ENCODE measurements around the gene AOC1.
A peak's percentile ranks its signal among the peaks of the same experiment; 100 is the strongest.
"Not testable (repeated sequence)": the region's sequence is repeated elsewhere in the genome, so short reads cannot be mapped to it uniquely, and the experiment has no call there.

AOC1 gene

DNA sequence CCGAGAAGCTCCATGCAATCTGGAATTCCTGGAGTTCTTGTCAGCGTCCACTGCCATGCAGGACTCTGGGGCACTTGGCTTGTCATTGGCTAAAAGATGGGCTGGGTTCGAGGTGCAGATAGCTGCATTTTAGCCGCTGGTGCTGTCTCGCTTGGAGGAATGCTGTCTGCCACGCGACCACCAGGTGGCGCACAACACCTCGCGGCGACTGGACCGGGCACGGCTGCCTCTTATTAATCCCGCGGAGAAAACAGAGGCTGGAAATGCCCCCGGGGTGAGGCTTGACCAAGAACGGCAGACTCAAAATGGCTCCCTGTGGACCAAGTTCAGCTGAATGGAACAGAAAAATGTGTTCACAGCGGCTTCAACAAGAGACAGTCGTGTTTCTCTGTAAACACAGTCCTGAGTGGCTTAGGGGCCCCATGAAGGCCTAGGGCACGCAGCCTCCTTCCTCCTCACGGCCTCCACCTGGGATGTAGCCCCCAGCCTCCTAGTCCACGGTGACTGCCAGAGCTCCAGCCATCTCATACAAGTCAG lies 46.2 kb downstream of the AOC1 start:
- DNase-seq = peak; percentile 65

DNA sequence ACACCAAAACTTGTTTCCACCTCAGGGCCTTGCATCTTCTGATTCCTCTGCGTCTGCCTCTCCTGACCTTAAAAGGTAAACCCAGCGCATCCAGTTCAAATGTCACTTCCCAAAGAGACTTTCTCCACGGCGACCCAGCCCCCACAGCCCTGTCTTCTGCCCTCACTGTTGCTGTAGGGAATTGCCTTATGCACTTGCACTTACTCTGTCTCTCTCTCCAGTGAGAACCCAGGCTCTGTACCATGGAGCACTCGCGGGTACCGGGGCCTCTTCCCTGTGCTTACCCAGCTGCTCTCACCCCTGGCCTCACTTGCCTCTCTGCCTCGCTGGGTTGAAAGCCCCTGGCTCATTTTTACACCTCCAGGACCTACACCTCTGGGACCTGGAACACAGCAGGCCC lies 48.4 kb downstream of the AOC1 start:
- DNase-seq = no peak

DNA sequence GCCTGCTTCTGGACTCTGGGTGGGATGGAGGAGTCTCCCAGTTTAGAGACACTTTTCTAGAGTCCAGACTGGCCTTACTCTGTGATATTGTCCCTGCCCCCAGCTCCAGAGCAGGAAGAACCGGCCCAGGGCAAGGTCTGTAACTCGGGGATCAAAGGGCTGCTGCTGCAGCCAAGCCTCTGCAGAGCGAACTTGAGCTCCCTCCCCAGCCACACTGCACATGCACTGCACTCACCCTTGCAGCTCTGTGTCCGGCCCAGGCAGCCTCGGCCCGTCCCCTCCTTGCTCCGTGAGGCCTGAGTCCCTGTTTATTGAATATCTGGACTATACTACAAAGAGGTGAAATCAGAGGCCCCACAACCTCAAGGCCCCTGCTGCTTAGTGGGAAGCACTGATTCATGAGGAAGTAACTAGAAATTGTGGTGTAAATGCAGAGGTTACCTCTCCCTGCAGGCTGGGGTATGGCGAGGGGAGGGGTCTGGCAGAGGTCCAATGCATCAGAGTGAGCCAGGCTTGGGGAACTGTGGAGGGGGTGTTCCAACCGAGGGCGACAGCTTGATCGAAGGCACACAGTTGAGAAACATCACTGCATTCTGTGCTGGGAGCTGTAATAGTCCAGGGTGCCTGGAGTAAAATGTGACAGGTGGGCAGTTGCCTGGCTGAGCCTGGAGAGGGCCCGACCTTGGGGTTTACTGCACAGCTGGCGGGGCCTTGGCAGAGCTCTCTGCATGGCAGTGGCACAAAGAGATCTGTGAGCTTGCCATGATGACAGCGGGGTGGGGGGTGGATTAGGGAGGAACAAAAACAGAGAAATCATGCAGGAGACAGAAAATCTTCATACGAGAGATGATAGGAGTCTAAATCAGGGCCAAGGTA lies 49.1 kb downstream of the AOC1 start:
- DNase-seq = no peak

DNA sequence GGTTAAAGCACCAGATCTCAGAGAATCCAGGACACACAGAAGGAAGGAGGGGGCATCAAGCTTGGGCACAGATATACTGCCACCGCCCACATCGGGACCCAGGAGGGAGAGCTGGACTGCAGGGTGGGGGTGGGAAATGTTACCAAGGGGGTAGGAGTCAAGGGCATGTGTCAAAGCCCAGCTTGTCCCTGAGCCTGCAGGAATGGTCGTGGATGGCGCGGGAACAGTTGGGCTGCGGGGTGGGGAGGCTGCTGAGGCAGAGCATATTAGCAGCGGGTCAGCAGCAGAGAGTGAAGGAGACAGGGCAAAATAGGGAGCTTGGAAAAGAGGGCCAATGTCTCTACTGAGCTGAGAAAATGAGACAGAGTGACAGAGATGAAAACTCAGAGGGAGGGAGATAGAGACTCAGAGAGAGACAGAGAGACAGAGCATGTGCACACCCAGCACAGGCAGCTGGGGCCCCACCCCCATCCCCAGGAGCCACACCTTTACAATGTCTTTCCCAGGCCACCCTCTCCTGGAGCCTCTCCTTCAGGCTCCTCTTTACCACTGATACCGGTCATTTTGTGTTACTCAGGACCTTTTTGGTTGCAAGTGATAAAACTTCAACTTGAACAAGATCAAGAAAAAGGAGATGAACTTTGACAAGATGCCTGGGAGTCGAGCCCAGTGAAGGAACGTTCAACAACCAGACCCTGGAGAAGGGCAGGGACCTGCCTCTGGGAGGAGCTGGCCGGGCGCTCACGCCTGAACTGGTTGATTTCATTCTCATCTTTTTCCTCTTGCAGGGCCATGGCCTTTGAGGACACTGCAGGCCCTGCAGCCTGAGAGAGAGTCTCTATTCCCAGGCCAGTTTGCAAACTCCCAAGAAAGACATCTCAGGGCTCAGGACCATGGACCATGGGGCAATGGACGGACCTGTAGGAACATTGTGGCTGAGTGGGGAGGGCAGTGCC lies 50.0 kb downstream of the AOC1 start:
- no peak for DNase-seq

DNA sequence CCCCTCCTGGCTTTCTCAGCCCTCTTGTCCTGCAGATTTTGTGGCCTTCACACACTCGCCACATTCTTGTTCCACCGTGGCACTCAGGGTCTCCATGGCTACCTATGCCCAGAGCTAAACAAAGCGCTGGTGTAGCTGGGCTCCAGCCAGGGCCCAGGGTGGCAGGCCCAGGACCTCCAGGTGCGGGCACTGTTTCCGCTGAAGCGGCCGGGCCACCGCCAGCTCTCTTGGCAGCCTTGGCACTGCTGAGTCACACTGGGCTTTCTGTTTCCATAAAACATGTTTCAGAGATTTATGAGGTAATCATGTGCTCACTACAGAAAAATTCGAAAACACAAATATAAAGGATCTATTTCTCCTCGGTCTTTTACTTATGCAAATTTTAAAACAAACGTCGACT lies 51.3 kb downstream of the AOC1 start:
- no peak for DNase-seq

DNA sequence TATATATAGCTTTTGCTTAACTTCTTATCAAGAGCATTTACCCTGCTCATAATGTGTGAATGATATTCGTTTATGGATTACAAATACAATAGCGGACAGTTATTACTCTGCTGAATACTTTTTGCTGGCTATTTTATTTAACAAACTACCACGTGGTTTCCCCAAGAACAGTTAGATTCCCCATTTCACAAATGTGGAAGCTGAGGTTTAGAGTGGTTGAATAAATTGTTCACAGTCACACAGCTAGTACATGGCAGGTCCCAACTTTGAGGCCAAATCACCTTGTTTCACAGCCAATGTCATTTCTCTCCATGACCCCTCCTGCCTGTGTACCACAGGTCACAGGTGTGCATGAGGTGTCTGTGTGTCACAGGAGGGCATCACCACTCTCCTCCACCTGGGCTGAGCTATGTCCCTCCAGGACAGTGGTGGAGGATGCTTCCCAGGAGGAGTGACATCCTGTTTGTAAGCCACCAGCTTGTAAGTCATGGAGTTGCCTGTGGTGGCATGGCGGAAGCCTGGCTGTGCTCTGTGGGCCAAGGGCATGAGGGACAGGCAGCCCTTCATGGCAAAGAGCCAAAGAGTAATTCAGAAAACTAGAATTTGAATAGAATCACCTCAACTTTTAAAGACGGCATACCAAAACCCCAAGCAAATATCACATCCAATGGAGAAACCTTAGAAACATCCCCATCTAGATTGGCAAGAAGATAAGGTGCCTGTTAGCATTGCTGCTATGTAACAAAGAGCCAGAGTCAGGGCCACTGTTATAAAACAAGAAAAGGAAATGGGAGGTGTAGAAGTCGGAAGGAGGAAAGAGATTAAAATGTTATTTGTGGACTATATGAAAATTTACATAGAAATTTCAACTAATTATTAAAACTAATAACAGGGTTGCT lies 51.9 kb downstream of the AOC1 start:
- DNase-seq = no peak

DNA sequence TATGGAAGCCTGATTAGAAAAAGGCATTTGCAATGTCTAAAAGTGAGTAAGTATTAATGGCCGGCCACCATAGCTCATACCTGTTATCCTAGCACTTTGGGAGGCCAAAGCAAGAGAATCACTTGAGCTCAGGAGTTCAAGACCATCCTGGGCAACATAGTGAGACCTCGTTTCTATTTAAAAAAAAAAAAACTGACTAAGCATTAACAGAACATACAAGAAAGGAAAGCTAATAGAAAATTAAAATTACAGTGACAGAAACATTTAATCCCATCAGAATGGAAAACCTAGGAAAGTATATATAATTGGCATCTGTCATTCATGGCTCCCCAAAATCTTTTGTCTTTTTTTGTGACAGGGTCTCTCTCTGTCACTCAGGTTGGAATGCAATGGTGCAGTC lies 55.9 kb downstream of the AOC1 start:
- no peak for DNase-seq

DNA sequence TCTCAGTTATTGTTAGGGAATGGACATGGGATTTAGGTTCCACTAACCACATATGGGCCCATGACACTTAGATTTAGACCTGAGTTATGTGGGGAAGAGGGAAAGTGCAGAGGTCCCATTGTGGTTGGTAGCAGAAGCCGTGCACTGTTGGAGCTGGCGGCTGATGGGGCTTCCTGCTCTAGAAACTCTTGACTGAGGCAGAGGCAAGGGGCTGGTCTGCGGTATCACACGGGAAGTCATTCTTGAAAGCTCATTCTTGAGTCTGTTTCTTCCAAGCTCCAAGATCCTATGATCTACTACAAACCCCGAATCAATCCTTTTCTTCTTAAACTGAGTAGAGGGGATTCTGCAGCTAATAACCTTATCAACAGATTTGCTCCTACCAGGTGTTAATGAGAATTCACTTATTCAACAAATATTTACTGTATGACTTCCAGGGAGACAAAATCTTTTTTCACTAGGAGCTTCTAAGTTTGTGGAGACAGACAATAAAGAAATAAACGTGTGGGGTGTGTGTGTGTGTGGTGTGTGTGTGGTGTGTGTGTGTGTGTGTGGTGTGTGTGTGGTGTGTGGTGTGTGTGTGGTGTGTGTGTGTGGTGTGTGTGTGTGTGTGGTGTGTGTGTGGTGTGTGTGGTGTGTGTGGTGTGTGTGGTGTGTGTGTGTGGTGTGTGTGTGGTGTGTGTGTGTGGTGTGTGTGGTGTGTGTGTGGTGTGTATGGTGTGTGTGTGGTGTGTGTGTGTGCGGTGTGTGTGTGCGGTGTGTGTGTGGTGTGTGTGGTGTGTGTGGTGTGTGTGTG lies 57.1 kb downstream of the AOC1 start:
- no peak for DNase-seq

DNA sequence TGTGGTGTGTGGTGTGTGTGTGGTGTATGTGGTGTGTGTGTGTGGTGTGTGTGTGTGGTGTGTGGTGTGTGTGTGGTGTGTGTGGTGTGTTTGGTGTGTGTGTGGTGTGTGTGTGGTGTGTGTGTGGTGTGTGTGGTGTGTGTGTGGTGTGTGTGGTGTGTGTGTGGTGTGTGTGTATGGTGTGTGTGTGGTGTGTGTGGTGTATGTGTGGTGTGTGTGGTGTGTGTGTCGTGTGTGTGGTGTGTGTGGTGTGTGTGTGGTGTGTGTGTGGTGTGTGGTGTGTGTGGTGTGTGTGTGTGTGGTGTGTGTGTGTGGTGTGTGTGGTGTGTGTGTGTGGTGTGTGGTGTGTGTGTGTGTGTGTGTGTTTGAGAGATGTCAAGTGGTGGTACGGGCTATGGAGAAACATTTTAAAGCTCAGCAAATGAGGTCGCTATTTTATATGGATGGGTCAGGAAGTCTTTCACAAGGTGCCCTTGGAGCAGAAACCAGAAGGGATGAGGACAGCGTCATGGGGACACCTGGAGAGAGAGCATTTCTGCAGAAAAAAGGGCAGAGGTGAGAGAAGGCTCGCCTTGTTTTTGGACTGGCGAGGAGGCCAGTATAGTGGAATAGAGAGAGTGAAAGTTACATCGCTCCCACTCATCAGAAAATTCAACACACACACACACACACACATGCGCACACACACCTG lies 58.1 kb downstream of the AOC1 start:
- DNase-seq = not testable (repeated sequence)

DNA sequence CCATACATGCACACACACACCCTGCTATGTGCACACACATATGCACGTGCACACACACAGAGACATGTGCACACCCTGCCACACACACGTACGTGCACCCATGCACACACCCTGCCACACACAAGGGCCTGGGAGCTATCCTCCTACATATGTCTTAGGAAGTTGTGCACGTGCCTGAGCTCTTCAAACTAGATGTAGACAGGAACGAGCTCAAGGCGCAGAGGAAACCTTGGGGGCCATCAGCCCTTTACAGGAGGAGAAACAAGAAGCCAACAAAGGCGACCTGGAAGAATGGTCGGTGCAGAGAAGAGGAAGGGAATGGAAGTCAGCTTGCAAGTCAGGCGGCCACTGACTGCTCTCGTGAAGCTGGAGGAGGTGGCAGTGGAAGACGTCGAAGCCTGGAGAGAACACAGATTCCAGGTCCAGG lies 58.7 kb downstream of the AOC1 start:
- no peak for DNase-seq
